Fibroblast of lung (primary cell): ENCODE data around the gene NMNAT3. TPM values are rescaled to one million over a fixed set of nuclear protein-coding genes. Genes with fewer than 3 reads are reported as not detected.
A peak's percentile ranks its signal among the peaks of the same experiment; 100 is the strongest.

ENCODE experiments used
- DNase-seq, 2 donors: peaks; one replicate each; pipeline versions ENCODE4 v3.0.0 to v3.0.0-alpha.2; 2010; ENCODE audit warnings: low read depth in 2 of 2
- H2AFZ ChIP-seq: 2 replicates; pipeline ENCODE4 v1.5.1; 2012; ENCODE audit warnings: low read length, control low read depth, inconsistent platforms
- H3K27ac ChIP-seq: 2 replicates; pipeline ENCODE4 v1.5.1; 2011; ENCODE audit warnings: low read length, control low read depth; ENCODE audit not compliant: insufficient read depth
- H3K27me3 ChIP-seq: 2 replicates; pipeline ENCODE4 v1.5.1; 2011; ENCODE audit warnings: mild to moderate bottlenecking, low read length; ENCODE audit not compliant: control insufficient read depth, insufficient read depth
- H3K36me3 ChIP-seq: 2 replicates; pipeline ENCODE4 v1.5.1; 2011; ENCODE audit warnings: low read length; ENCODE audit not compliant: control insufficient read depth, insufficient read depth
- H3K4me1 ChIP-seq: 2 replicates; pipeline ENCODE4 v1.5.1; 2011; ENCODE audit warnings: low read length; ENCODE audit not compliant: control insufficient read depth, insufficient read depth; ENCODE audit errors: extremely low read depth
- H3K4me2 ChIP-seq: 2 replicates; pipeline ENCODE4 v1.5.1; 2011; ENCODE audit warnings: low read length, control low read depth; ENCODE audit not compliant: insufficient read depth; ENCODE audit errors: extremely low read depth
- H3K4me3 ChIP-seq, 4 experiments: fragments of 200-600 bp in 1 of 4; sonication (generic) in 1 of 4; replicated peaks in 1 of 4; 2 replicates each; pipeline ENCODE4 v1.5.1; 2011 to 2016; ENCODE audit warnings: low read length in 4 of 4, low read depth in 3 of 4, mild to moderate bottlenecking in 3 of 4, control low read depth in 2 of 4, inconsistent platforms in 1 of 4, mixed read lengths in 1 of 4; ENCODE audit not compliant: insufficient read depth in 1 of 4; ENCODE audit errors: control extremely low read depth in 1 of 4
- H3K79me2 ChIP-seq: 2 replicates; pipeline ENCODE4 v1.5.1; 2012; ENCODE audit warnings: mild to moderate bottlenecking, low read length, inconsistent platforms; ENCODE audit not compliant: control insufficient read depth, insufficient read depth
- H3K9ac ChIP-seq: 2 replicates; pipeline ENCODE4 v1.5.1; 2011; ENCODE audit warnings: mild to moderate bottlenecking, low read length, control low read depth; ENCODE audit not compliant: insufficient read depth
- H3K9me3 ChIP-seq: 2 replicates; pipeline ENCODE4 v1.5.1; 2012; ENCODE audit warnings: low read depth, low read length; ENCODE audit not compliant: control insufficient read depth, insufficient read depth
- H4K20me1 ChIP-seq: 2 replicates; pipeline ENCODE4 v1.5.1; 2011; ENCODE audit warnings: low read length; ENCODE audit not compliant: control insufficient read depth, insufficient read depth; ENCODE audit errors: extremely low read depth
- EZH2 ChIP-seq: IDR thresholded peaks from 2 replicates; pipeline ENCODE4 v1.5.1; 2012; ENCODE audit warnings: low read length, control low read depth, mild to moderate bottlenecking; ENCODE audit errors: missing control alignments
- polyA plus RNA-seq, 2 donors: library from polyadenylated mRNA; depleted of rRNA in 1 of 2; stranded (reverse) in 1 of 2; unstranded in 1 of 2; fragments of >200 nt; gene quantifications; 2 replicates each; pipeline ENCODE4 v1.2.1, GENCODE V29; 2011 to 2012; ENCODE audit warnings: missing spikeins in 1 of 2
- total RNA-seq: library from RNA; depleted of rRNA; stranded (reverse); fragments of >200 nt; gene quantifications from 2 replicates; pipeline ENCODE4 v1.2.1, GENCODE V29; 2014
- TF ChIP-seq, protein P1 (sequence below), 2 donors: IDR thresholded peaks in 1 of 2; conservative IDR thresholded peaks in 1 of 2; 1 replicate in 1 of 2; 2 replicates in 1 of 2; pipeline ENCODE4 v1.5.1; 2011 to 2012; ENCODE audit warnings: low read length in 2 of 2, control low read depth in 1 of 2, inconsistent platforms in 1 of 2, low read depth in 1 of 2, mild to moderate bottlenecking in 1 of 2

Gene NMNAT3
- total and polyA plus RNA-seq, 2 donors (not counting 1 experiment from before 2014, with no cell fraction given), result 0.68 to 2.5 TPM

DNA sequence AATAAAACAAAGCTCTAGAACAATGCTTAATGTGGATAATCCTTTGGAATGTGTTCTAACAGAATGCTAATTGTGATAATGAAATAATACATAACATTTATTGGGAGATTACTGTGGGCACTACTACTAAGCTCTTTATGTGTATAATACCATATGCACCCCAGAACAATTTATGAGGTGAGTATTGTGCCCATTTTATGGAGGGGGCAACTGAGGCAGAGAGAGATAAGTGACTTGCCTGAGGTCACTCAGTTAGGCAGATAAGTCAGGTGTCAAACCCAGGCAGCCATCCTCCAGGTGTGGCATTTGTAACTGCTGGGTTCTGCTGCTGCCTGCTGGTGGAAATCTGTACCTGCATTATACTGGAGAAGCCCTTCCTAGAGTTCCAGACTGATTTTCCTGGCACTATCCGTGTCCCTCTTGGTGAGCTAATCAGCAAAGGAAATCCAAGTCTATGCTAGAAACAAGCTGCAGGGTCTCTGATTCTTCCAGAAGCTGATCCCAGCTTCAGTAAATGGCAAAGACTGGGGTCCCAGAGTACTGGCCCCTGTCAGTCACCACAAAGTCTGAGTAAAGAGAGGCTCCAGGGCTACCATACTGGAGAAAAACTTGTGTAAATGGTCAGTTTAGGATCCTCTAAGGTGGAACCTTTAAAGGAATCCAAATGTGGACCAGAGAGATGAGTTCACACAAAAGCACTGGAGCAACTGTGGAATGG lies 115.7 kb downstream of the NMNAT3 start:
- Histone ChIP-seq H3K79me2 (no peaks in the 10 kb centered on the region), H3K27ac (no peak overlapping the region), H3K4me1 (no peaks in the 10 kb centered on the region), H3K4me2 (no peak overlapping the region), H3K9me3 (no peaks in the 10 kb centered on the region), H3K27me3 (no peaks in the 10 kb centered on the region), H4K20me1 (no peaks in the 10 kb centered on the region), H3K9ac (no peak overlapping the region), H3K36me3 (no peaks in the 10 kb centered on the region), H2AFZ (no peak overlapping the region), H3K4me3 (no peak overlapping the region)
- DNase-seq, result peak; percentile 33 to 55
- TF ChIP-seq EZH2, result no peak
- TF ChIP-seq, protein P1, sequence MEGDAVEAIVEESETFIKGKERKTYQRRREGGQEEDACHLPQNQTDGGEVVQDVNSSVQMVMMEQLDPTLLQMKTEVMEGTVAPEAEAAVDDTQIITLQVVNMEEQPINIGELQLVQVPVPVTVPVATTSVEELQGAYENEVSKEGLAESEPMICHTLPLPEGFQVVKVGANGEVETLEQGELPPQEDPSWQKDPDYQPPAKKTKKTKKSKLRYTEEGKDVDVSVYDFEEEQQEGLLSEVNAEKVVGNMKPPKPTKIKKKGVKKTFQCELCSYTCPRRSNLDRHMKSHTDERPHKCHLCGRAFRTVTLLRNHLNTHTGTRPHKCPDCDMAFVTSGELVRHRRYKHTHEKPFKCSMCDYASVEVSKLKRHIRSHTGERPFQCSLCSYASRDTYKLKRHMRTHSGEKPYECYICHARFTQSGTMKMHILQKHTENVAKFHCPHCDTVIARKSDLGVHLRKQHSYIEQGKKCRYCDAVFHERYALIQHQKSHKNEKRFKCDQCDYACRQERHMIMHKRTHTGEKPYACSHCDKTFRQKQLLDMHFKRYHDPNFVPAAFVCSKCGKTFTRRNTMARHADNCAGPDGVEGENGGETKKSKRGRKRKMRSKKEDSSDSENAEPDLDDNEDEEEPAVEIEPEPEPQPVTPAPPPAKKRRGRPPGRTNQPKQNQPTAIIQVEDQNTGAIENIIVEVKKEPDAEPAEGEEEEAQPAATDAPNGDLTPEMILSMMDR (conservative IDR thresholded peaks at IDR 0.05 in 1 of 2, IDR thresholded peaks at IDR 0.05 in 1 of 2; ENCODE audit: low read depth in 1 of 2, low read length in 2 of 2), result peak; percentile 71 to 91

DNA sequence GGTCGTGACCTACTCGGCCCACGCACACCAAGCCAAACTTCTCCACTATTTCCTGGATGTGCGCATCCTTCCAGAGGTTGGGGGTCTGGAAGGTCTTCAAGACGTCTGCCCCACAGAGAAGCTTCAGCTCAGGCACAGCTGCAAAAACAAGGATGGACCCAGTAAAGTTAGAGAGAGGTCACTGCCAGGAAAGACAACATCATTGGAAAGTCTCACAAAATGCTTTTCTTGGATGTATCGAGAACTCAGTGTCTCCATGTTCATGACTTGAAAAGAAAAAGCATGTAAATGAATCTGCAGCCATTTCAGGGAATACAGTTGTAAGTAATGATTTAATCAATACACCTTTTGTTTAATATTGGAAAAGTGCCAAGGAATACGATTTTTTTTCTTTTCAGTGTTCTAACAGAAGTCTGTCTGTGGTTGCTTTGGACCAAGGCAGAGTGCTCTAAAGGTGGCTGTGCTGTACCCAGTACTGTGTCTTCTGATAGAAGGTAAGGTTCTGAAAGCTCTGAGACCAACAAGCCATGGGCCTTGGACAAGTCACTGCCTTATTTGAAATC lies 116.4 kb downstream of the NMNAT3 start:
- Histone ChIP-seq H3K27ac (no peak overlapping the region), H3K27me3 (no peaks in the 10 kb centered on the region), H4K20me1 (no peaks in the 10 kb centered on the region), H3K9me3 (no peaks in the 10 kb centered on the region), H3K36me3 (no peaks in the 10 kb centered on the region), H3K4me1 (no peaks in the 10 kb centered on the region), H3K4me3 (no peak overlapping the region), H3K4me2 (no peak overlapping the region), H3K79me2 (no peaks in the 10 kb centered on the region), H2AFZ (no peak overlapping the region), H3K9ac (no peak overlapping the region)
- TF ChIP-seq, protein P1 (conservative IDR thresholded peaks at IDR 0.05 in 1 of 2, IDR thresholded peaks at IDR 0.05 in 1 of 2; ENCODE audit: low read depth in 1 of 2, low read length in 2 of 2), result no peak
- no peak for TF ChIP-seq EZH2
- DNase-seq, result no peak

DNA sequence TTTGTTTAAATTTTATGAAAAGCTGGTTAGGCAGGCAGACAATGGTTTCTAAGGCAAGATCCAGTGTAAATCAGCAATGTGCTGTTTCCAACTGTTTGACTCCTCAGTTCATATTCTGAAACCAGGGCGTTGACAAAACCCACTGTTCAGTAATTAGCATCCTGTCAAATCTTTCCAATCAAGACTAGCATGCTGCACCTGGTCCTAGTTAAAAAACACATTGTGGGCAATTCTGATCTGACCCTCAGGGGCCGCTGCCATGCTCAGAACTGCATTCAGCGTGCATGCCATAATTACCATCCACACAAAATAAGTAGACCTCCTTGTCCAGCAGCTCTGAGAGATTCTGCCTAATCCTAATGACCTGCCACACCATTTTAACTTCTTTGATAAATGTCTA lies 117.4 kb downstream of the NMNAT3 start:
- Histone ChIP-seq H3K36me3 (no peaks in the 10 kb centered on the region), H3K4me3 (no peak overlapping the region), H4K20me1 (no peaks in the 10 kb centered on the region), H3K27me3 (no peaks in the 10 kb centered on the region), H3K9me3 (no peaks in the 10 kb centered on the region), H3K4me1 (no peaks in the 10 kb centered on the region), H3K27ac (no peak overlapping the region), H2AFZ (no peak overlapping the region), H3K9ac (no peak overlapping the region), H3K4me2 (no peak overlapping the region), H3K79me2 (no peaks in the 10 kb centered on the region)
- no peak for DNase-seq
- TF ChIP-seq EZH2, result no peak
- TF ChIP-seq, protein P1 (conservative IDR thresholded peaks at IDR 0.05 in 1 of 2, IDR thresholded peaks at IDR 0.05 in 1 of 2; ENCODE audit: low read depth in 1 of 2, low read length in 2 of 2), result no peak
